ENCODE measurements around the gene CCHCR1.
"Not testable (repeated sequence)": the region's sequence is repeated elsewhere in the genome, so short reads cannot be mapped to it uniquely, and the experiment has no call there.

CCHCR1 gene, protein sequence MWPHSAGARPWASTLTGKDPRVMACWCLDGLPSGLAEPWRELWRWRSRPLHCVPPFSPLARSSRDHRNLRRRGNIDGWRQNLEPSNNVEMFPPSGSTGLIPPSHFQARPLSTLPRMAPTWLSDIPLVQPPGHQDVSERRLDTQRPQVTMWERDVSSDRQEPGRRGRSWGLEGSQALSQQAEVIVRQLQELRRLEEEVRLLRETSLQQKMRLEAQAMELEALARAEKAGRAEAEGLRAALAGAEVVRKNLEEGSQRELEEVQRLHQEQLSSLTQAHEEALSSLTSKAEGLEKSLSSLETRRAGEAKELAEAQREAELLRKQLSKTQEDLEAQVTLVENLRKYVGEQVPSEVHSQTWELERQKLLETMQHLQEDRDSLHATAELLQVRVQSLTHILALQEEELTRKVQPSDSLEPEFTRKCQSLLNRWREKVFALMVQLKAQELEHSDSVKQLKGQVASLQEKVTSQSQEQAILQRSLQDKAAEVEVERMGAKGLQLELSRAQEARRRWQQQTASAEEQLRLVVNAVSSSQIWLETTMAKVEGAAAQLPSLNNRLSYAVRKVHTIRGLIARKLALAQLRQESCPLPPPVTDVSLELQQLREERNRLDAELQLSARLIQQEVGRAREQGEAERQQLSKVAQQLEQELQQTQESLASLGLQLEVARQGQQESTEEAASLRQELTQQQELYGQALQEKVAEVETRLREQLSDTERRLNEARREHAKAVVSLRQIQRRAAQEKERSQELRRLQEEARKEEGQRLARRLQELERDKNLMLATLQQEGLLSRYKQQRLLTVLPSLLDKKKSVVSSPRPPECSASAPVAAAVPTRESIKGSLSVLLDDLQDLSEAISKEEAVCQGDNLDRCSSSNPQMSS
- 40.3 to 51.3 reads per million in 2 donors for total RNA-seq

DNA sequence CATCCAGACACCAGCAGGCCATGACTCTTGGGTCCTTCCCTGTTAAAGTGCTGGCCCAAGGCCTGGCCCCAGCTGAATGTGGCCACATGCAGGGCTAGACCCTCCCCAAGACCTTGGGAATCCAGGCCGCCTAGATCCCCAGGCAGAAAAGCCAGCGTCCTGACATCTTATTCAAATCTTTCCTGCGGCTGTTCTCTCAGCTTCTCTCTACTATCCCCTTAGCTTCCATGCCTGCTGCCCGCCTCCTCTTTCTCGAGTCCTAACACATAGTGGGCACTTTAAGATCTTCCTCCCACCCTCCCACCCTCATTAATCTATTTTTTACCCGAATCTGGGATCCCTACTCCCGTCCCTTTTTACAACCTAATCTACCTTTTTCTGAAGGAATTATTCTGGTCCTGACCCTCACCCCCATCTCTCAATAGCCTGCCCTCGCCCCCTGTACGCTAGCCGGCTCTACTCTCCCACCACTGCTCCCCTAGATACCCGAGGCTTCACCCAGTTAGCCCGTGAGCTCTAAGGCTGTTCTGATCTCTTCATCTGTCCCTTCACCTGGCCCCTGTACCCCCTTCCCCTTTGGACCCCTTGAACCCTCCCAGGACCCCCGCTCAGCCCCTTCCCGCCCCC is at the start of gene CCHCR1:
Gene CCHCR1 (minus strand): TSS at position 290 of the 627 bp plus-strand sequence. CDS start 202 bp downstream, at position 88.
- DNase-seq, result no peak

DNA sequence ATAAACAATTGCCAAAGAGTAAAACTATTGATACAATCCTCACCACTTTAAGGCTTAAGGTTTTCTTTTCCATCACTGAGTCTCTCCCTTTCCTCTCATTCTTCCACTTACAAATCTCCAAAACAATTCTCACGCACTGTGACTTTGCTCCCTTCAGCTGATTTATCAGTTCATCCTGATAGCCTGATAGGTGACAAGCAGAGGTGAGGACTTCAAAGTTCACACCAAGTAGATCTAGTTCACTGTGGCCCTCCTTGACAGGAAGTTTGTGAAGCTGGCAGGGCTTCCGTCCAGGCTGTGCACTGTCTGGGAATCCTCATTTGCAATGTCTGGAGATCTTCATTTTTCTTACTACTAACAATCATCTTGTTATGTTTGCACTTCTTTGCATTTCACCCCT is 48.0 kb upstream of the CCHCR1 start:
- DNase-seq, result no peak

DNA sequence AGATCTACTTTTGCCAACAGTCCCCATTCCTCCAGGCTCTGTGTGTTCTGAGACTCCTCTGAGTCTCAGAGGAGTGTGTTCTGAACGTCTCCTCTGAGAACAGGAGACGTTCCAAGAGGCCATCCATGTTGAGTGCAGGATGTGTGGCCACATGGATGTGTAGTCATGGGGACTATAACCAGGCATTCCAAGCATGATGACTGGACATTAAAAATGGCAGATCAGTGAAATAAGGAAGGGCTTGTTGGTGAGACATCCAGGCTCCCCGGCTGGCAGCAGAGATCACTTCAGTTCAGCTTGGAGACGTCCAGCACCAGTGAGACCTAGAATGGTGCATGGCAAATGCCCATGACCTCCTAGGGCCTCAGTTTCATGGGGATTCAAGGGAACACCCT is 47.1 kb upstream of the CCHCR1 start:
- DNase-seq, result no peak

DNA sequence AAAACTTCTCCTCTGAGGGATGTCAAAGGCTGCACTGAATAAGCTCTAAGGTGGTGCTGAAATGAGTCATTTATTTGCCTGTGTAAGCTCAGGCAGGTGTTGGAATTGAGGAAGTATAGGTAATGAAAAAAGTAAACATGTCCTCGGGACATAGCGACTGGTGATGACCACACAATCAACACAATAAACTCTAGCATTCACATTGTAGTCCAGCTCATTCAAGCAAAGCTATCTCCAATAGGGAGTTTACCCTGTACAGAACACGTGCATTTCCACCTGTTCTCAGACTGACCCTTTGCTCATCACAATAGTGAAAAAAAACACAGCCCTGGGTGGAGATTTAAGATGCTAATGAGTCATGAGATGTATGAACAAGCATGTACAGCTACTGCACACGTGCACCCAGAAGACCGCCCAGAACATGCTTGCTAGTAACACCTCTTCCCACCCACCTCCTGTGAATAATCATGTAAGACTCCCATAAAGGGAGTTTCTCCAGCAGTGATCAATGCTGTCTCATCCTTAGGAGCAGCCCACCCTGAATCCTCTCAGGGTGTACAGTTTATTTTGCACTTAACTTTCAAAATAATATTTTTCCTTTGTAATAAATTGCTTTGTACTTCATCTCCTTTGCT is 45.9 kb upstream of the CCHCR1 start:
- DNase-seq, result no peak

DNA sequence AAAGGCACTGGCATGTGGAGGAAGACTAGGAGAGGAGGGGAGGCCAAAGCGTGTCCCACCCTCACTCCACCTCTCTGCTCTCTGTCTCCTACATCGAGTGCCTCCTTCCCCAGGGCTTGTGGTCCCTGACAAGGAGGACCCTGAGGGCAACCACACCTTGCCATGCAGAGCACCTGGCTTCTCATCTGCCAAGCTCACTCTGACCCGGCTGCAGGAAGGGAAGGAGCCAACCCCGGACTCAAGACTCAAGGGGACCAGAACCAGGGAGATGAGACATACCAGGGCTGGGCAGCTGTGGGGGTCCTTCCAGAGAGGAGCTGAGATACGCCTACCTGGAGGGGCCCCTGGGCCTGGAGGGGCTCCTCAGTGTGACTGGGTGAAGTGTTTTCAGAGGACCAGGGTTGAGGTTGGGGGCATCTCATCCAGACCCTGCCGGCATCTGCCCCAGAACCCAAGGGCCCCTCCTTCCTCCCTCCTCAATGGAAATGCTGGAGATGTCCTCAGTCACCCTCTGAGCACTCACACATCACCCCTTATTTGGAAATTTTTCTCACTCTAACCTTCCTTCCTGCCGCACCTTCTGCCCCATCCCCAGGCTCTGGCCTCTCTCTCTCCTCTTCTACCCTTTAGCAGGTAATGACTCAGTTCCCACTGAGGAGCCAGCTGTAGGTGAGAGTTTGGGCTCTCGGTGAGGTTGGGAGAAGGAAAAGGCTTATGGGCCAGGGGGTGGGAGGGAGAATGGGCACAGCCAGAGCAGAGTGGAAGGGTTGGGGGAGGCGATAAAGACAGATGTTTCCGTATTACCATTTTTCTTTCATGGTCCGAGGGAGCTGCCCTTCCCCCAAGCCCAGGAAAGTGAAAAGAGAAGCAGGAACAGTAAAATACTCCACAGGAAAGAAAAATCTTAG is 44.9 kb upstream of the CCHCR1 start:
- DNase-seq, result no peak

DNA sequence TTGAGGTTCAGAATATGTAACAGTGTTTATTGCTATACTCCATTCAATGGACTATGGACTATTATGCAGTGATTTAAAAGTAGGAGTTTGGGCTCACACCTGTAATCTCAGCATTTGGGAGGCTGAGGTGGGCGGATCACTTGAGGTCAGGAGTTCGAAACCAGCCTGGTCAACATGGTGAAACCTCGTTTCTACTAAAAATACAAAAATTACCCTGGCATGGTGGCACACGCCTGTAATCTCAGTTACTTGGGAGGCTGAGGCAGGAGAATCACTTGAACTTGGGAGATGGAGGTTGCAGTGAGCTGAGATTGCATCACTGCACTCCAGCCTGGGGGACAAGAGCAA is 41.5 kb upstream of the CCHCR1 start:
- not testable (repeated sequence) for DNase-seq

DNA sequence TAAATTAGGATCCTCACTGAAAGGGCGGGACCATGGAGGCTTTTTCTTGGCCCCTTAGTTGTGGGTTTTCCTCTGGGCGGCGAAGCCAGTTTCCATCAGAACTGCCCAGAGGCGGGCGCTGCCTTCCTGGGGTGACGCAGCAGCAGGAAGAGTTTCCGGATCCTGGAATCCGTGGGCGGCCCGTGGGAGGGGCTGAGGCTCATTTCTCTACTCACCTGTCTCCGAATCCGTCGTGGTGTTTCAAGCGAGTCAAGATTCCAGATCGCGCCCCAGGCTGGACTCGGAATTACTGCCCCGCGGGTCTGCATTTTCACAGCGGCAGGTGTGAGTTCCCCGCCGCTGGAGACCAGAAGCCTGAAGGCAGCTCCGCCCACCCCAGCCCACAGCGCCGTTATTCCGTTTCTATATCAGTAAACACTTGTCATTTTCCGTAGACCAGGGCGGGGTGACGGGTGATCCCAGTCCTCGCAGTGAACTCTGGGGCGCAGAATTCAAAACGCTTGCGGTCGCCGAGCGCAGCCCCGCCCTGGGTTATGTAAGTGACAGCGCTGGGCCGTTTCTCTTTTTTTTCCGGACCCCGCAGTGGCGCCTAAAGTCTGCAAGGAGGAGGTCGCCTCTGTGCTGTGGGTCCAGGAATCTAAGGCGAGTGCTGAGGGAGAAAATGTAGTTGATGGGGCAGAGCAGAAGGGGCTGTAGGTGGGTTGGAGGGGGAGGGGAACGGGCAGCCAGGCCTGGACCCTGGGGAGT is 40.1 kb upstream of the CCHCR1 start:
- DNase-seq, result peak; percentile 81

DNA sequence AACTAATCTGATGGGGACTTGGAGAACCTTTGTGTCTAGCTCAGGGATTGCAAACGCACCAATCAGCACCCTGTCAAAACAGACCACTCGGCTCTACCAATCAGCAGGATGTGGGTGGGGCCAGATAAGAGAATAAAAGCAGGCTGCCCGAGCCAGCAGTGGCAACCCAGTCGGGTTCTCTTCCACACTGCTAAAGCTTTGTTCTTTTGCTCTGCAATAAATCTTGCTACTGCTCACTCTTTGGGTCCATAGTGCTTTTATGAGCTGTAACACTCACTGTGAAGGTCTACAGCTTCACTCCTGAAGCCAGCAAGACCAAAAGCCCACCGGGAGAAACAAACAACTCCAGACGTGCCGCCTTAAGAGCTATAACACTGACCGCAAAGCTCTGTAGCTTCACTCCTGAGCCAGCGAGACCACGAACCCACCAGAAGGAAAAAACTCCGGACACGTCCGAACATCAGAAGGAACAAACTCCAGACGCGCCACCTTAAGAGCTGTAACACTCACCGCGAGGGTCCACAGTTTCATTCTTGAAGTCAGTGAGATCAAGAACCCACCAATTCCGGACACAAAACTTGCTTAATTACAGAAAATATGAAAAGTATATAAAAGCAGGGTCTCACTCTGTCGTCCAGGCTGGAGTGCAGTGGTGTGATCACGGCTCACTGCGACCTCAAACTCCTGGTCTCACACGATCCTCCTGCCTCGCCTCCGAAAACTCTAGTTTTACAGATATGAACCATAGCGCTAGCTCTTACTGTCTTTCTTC is 38.8 kb upstream of the CCHCR1 start:
- not testable (repeated sequence) for DNase-seq

DNA sequence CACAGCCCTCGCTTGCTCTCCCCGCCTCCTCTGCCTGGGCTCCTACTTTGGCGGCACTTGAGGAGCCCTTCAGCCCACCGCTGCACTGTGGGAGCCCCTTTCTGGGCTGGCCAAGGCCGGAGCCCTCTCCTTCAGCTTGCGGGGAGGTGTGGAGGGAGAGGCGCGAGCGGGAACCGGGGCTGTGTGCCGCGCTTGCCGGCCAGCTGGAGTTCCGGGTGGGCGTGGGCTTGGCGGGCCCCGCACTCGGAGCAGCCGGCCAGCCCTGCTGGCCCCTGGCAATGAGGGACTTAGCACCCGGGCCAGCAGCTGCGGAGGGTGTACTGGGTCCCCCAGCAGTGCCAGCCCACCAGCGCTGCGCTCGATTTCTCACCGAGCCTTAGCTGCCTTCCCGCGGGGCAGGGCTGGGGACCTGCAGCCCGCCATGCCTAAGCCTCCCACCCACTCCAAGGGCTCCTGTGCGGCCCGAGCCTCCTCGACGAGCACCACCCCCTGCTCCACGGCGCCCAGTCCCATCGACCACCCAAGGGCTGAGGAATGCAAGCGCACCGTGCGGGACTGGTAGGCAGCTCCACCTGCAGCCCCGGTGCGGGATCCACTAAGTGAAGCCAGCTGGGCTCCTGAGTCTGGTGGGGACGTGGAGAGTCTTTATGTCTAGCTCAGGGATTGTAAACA is 37.8 kb upstream of the CCHCR1 start:
- not testable (repeated sequence) for DNase-seq

DNA sequence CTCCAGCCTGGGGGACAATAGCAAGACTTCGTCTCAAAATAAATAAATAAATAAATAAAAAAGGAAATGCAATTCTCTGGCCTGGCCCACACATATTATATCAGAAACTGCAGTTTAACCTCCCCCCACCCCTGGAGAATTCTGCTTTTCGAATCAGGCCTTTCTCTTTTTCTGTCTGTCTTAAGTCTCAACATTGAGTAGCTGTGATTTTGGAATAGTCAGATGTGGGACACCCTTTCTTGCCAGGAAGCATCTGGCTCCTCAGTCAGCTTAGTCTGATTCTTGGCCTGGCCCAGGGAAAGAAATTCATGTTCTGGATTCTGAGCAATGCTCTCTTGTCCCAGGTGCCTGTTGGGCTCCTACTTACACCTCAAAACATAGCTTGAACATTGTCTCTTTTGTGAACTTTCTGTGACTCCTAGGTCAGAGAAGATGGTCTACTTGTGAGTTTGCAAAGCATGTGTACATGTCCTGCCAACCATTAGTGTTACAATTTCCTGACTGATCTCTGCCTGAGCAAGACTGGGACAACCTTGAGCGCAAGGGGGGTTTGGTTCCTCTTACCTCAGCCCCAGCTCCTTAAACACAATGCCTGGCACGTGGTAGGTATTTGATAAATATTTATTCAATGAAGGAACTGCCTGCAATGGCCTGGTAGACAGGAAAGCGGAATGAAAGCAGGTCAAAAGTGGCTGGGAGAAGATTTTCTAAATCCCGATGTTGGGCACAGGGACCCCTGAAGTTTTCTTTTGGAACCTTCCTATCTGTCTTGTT is 36.6 kb upstream of the CCHCR1 start:
- no peak for DNase-seq

DNA sequence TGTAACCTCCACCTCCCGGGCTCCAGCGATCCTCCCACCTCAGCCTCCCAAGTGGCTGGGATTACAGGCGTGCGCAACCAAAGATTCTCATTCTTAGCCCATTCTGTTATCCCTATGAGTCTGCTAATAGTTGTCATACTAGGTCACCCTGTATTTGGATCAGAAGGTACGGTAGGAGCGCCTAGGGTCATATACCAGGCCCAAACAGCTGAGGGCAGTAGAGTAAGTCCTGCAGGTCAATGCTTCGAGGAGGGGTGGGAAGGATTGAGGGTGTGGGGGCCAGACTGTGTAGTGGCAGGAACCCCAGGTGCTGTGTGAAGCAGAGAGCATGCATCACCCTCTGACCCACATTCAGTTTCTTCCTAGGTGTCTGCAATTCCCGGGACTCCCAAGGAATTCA is 35.6 kb upstream of the CCHCR1 start:
- DNase-seq, result no peak

DNA sequence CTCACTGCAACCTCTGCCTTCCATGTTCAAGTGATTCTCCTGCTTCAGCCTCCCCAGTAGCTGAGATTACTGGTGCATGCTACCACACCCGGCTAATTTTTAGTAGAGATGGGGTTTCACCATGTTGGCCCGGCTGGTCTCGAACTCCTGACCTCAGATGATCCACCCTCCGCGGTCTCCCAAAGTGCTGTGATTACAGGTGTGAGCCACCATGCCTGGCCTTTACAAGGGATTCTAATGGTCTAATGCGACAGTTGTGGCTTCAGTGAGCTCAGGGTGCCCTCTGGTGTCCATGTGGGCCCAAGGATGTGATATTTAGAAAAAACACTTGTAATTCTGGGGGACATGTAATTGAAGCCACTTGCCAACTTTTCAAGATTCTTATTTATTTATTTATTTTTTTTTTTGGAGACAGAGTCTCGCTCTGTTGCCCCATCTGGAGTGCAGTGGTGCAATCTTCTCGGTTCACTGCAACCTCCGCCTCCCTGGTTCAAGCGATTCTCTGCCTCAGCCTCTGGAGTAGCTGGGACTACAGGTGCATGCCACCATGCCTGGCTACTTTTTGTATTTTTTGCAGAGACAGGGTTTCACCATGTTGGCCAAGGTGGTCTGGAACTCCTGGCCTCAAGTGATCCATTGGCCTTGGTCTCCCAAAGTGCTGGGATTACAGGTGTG is 35.0 kb upstream of the CCHCR1 start:
- not testable (repeated sequence) for DNase-seq

DNA sequence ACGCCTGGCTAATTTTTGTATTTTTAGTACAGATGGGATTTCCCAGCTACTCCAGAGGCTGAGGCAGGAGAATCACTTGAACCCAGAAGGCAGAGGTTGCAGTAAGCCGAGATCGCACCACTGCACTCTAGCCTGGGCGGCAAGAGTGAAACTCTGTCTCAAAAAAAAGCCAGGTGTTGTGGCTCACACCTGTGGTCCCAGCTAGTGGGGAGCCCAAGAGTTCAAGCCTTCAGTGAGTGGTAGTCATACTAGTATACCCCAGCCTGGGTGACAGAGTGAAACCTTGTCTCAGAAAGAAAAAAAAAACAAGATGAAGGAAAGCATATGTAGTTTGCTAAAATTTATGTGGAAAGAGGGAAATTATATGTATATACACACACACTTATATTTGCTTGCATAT is 32.9 kb upstream of the CCHCR1 start:
- DNase-seq, result no peak

DNA sequence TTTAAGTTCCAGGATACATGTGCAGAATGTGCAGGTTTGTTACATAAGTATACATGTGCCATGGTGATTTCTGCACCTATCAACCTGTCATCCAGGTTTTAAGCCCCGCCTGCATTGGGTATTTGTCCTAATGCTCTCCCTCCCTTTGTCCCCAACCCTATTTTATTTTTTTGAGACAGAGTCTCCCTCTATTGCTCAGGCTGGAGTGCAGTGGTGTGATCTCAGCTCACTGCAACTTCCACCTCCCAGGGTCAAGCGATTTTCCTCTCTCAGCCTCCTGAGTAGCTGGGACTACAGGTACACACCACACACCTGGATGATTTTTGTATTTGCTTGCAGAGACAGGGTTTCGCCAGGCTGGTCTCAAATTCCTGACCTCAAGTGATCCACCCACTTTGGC is 31.6 kb upstream of the CCHCR1 start:
- DNase-seq, result not testable (repeated sequence)

DNA sequence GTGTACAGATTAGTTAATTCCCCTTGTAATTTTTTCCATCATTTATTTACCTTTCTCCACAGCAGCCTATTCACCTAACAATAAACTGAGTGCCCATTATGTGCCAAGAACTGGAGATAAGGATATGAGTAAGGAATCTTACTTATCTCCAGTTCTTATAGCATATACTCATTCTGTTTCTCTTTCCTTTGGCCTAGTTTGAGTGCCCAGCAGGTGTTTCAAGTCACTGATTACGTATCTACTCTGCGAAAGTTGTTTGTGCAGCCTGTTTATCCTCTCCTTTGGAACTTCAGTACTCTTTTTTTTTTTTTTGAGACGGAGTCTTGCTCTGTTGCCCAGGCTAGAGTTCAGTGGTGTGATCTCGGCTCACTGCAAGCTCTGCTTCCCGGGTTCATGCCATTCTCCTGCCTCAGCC is 30.2 kb upstream of the CCHCR1 start:
- DNase-seq, result no peak

DNA sequence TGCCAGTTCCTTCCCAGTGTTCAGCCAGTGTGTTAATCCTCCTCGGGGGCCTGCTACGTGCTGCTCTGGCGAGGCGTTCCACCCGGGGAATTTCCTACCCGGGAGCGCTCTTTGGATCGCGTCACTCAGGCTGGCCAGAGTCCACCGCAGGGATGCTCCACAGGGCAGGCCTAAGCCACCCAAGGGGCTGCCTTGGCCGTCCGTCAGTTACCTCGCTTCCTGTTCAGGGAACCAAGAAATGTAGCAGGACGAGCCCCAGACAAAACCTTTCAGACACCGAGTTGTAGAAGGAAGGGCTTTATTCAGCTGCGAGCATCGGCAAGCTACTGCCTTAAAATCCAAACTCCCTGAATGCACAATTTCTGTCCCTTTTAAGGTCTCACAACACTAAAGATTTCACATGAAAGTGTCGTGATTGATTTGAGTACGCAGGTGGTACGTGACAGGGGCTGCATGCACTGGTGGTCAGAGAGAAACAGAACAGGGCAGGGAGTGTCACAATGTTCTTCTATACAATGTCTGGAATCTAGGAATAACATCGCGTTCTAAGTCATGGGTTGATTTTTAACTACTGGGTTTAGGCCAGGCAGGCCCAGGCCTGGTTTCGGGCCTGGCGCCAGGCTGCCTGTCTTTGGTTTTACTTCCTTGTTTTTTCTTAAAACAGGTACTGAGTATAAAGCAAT is 28.6 kb upstream of the CCHCR1 start:
- no peak for DNase-seq

DNA sequence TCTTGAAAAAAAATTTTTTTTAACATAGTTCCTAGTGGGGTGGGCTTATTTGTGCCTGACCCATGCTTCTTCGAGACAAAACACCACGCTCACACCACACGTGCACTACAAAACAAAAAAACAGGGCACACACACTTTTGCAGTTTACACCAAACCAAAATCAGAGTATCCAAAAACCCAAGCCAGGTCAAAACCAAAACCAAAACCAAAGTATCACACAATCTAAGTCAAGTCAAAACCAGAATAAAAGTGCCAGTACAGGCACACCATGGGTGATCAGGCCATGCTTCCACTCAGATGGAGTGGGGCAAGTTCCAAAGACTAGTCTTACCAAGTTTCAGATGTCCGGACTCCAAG is 28.1 kb upstream of the CCHCR1 start:
- not testable (repeated sequence) for DNase-seq

DNA sequence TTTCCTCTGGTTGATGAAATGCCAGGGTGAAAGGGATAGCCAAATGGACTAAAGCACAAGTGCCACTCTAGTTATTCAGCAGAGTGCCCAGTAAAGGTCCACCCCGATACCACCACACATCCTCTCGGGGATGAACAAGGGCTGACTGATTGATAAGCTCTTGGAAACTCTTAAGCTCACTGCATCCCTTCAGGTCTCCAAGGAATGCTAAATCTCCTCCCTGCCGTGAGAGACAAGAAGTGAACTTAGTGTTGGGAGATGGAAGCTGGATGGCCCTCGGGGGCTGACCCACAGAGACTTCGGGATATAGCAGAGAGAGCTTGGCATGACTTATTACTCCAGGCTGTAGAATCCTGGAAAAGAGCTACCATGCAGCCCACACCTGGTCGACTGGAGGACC is 26.3 kb upstream of the CCHCR1 start:
- DNase-seq, result not testable (repeated sequence)

Measured in activated gamma-delta T cell (primary cell).